HG03095 (cell line): ENCODE data around the gene COBL.

ENCODE experiments used
- ATAC-seq: cut with Tn5 transposase; IDR thresholded peaks from one replicate; pipeline ENCODE4 v1.9.1; 2021; ENCODE audit warnings: moderate library complexity; ENCODE audit not compliant: unreplicated experiment

COBL gene

DNA sequence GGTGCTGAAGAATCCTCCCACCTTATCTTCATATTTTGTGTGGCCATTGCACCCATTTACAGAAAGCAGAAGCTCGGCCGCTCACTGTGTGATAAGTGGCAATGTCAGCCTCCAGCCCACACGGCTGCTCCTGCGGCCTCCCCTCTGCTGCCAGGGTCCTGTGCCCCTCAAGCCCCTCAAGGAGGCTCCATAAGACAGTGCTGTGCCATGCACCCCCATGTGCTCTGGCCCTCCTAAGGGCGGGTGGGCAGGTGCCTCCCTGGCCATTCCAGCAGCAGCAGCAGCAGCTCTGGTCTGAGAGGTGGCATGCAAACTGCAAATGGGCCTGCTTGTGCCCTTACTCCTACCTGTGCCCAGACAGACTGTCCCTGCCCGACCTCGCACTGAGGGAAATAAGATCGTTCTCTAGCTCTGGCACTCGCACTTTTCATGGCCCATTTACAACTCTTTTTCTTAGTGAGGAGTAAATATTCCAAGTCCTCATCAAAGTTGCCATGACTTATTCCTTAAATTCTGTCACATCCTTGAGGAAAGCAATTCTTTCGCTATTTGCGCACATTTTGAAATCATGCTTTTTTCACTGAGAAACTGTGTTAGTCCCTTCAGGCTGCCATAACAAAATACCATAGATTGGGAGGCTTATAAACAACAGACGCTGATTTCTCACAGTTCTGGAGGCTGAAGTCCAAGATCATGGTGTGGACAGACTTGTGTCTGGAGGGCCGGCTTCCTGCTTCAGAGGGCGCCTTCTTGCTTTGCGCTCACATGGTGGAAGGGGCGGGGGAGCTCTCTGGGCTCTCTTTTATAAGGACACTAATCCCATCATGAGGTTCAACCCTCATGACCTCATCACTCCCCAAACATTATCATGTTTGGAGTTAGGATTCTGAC is 187.8 kb downstream of the COBL start:
- no peak for ATAC-seq

DNA sequence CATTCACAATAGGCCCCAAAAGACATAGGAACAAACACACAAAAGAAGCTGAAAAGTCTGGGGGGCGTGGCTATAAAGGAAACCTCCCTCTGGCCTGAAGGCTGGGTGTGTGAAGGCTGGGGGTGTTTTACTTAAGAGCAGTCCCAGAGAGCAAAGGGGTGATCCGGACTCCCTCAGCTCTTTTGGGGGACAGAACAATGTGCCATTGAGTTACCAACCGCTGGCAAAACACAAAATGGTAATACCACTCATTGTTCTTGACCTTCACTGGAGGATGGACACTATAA is 189.0 kb downstream of the COBL start:
- ATAC-seq: no peak

DNA sequence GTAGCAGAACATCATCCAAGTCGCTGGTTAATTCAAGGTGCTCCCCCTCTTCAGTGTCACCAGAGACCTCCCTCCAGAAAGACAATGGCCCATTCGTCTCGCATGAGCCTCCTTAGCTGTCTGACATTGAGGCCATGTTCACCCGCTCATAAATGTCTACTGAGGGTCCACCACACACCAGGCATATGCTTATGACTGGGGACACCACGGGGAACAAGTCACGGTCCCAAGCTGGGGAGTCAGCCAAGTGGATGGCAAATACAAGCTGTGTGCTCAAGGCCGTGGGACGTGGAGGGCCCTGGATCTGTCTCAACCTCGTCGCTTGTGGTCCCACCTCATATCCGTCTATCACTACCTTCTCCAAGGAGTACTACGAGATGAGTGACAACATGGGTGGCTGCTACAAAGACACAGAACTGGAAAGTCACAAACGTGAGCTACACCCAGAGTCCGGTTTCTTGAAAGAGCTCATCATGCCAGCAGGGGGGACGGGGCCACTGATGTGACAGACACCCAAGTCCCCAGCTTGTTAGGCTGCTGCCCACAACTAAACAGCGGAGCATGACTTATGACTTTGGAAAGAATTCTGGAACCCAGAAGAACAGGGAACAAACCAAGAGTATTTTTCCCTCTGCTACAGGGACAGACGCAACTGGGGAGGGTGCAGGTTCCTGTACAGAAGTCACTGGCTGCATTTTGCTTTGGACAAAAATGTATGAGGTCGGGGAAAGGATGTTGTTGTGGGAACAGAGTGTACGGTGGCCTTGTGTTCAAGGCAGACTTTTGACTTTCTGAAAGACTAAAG is 189.6 kb downstream of the COBL start:
- no peak for ATAC-seq

DNA sequence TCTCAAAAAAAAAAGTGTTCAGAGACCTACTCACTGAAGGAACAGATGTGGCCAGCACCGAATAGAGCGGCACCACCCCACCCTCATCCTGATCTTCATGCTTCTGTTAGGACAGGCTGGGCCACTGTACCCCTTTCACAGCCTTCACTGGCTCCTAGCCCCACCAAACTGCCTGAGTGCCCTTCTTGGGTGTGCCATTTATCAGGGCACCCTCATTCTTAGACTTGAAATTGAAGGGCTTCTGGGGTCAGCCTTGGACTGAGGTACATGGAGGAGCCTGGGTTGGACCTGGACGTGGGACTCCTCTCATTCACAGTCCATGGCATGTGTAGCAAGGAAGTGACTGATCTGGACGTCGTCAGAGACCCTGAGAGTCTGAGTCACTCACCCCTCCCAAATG is 190.3 kb downstream of the COBL start:
- ATAC-seq: no peak

DNA sequence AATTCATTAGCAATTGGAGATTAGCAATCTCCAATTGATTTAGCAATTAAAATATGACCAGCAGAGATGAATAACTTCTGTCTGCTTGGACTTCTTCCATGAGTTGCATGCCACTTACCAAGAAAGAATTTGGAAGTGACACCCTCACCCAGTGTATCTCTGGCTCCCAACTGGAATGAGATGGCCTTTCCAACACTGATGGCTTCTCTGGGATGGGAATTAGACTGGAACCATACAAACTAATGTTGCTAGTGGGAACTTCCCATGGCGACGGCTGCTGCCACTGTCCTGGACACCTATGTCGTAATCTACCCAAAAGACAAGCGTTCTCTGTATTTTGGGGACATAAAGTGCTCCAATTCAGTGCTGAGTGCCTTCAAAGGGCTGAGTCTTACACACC is 192.3 kb downstream of the COBL start:
- no peak for ATAC-seq

DNA sequence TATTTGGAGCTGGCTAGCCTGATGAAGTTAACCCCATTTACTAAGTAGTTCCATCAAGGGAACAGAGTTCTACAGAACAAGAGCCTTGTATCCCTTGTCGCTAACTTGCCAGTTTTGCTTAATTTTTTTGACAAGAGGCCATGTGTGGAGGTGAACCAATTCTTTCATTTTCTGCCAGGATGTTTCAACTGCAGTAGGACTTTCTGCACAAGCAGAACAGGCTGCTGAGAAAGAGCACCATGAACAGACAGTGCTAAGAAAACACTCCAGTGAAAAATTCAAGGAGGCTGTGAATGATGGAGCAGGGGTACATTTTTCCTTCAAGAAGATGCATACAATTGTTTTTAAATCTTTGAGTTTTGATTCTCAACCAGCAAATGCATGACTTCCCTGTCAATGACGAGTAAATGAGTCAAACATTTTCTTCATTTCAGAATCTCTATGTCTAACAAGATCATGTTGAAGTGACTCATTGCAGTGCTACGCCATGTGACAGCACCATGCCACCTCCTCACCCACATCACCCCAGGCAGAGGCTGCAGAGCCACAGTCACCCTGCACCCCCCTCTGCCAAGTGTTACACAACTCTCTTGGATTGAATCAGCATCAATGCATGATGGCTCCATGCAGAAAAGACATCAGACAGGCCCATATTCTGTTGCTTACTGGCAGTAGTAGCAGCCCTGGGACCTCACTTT is 193.1 kb downstream of the COBL start:
- ATAC-seq: no peak

DNA sequence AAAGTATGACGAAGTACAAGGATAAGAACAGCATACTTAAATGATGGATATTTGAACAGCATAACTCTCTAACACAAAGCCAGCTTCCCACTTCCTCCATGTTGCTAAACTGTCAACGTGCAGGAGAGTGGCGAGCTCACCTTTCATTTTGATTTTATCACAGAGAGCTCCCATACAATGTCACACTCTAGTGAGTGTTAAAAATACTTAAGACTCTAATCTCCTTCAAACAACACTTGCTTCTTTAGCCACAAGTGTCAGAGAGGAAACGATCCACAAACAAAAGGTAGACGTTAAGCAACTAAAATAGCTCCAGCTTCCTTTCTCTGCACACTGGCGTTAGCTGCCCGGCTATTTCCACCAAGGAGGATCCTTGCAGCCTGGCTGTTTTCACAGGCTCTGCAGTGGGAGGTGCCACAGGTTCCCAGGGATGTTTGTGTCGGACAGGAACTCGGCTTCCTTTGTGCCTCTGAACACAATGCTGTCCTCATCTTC is 194.6 kb downstream of the COBL start:
- ATAC-seq: no peak

DNA sequence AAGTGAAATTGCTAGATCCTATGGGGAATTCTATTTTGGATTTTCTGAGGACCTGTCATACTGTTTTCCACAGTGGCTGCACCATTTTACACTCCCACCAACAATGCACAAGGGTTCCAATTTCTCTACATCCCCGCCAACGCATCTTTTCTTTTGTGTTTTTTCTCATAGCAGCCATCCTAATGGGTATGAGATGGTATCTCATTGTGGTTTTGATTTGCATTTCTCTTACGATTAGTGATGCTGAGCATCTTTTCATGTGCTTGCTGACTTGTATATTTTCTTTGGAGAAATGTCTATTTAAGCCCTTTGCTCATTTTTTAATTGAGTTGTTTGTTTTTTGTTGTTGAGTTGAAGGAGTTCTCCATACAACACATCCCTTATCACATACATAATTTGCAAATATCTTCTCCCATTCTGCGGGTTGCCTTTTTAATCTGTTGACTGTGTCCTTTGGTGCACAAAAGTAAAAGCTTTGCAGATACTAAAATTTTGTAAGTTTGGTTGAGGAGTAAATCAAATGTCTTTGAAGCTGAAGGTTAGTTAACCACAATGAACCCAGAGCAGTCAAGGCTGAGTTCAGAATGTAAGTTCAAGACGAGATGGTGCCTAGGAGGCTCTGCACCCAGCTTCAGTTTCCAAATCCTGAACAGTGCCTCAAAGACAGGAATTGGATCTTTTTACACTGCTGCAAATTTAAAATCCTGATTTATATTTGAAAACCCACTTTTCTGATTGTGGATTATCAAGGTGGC is 195.4 kb downstream of the COBL start:
- no peak for ATAC-seq

DNA sequence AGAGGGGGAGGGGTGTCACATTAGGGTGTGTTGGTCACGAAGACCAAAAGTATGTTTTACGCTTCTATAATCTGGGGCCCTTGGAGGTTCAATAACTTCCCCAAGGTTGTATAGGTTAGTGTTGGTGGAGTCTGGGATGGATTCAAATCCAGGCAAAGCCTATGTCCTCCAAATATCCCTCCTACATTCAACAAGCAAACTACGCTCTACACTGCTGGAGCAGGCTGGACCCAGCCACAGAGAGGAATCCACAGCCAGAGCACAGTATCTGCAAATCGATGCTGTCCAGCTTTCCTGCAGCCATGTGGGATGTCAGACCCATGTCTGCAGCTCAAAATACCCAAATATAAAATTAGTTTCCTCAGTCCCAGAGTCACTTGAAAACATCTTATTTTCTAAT is 198.0 kb downstream of the COBL start:
- ATAC-seq: no peak

DNA sequence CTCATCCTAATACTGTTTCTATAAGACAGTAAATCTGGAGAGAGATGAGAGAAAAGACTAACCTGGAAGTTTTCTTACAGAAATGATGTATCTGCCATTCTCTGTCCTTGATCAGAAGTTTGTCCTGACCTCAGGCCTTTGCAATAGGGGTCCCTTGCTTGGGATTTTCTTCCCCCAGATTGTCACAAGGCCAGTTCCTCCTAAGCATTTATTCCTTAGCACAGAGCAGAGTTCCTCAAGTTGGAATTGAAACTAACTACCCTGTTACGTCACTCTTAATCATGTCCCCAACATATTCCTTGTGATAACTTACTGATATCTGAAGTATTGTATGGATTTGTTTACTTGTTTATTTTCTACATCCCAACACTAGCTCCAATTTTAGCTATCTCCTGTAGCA is 202.1 kb downstream of the COBL start:
- no peak for ATAC-seq

DNA sequence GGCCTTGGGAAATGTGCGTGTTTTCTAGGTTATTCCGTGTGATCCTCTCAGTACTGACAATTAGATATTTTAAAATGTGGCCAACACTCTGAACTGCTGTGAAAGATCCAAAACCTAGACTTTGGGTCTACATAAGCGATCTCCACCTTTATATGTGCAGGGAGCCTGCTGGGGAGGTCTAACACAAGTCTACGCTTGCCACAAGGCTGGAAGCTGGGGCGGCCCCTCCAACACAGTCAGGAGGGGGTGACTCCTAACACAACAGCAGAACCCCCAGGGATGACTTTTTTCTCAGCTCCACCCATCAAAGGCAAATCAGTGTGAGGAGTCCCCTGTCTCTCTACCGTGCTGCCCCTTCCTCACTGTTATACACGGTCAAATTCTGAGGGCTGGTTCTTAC is 202.6 kb downstream of the COBL start:
- no peak for ATAC-seq

DNA sequence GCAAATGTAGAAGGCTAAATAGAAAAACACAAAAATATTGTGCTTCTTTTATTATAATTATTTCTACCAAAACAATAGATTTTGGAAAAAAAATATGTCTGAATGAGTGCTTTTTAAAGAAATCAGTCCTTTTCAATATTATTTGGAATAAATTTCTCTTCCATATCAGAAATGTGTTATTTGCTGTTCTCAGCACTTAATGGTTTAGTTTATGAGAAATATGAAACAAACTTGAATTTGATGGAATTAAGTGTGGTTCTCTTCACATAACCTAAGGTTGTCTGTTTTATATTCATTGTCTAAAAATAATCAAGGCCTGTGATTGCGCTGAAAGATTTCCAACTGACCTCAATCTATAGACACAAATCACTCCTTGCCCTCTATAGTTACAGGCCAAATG is 203.0 kb downstream of the COBL start:
- no peak for ATAC-seq

DNA sequence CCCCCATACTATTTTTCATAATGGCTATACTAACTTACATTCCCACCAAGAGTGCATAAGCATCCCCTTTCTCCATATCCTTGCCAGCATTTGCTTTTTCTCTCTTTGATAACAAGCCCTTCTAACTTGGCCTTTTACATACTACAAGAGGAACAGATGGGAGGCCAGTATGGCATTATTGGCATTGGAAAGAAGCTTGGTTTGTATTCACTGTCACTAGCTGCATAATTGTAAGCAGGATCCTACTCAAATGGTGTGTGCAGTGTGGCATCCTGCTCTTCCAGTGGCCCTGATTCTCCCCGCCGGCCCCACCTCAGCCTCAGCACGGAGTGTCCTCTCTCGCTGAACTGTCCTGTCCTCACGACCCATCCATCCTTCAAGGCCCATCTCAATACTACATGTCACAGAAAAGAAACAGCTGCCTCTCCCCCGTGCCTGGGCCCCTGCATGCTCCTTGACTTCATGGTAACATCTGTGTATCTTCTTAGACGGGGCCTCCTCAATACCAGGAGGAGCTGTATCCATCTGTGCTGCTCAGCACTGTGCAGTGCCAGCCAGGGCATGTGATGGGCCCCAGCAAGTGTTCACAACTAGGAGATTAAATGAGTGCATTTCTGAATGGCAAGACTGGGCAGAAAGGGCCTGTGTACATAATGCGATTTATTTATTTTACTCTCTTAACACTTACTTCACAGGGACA is 205.2 kb downstream of the COBL start:
- ATAC-seq: no peak

DNA sequence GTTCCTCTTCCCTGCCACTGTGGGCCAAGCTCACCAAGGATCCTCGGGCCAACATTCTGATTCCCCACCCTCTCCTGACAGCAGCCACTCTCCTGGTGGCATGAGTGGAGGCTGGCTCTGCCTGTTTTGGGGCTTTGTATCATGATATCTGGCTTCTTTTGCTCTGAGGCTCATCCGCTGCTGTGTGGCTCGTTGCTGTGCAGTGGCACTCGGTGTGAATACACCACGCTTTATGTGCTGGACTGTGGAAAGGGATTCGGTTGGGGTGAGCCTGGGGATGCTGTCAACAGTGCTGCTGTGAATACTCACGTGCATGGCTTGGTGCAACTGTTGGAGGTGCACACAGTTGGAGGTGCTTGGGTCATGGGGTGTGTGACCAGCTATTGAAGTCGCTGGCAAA is 208.5 kb downstream of the COBL start:
- ATAC-seq: no peak

DNA sequence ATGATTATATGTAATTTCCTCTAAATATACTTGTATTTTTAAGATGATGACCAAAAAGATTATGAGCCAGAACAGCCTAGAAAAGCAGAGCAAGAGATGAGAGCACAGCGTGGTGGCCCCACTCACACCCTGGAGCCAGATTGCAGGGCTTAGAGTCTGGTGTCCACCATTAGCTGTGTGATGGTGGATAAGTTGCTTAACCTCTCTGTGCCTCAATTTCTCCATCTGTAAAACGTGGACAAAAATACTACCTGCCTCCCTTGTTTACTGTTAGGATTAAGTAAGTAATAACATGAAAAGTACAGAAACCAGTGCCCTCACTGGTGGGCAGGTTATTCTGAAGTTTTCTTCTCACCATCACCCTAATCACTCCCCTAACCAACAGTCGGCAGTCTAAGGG is 212.3 kb downstream of the COBL start:
- ATAC-seq: no peak

DNA sequence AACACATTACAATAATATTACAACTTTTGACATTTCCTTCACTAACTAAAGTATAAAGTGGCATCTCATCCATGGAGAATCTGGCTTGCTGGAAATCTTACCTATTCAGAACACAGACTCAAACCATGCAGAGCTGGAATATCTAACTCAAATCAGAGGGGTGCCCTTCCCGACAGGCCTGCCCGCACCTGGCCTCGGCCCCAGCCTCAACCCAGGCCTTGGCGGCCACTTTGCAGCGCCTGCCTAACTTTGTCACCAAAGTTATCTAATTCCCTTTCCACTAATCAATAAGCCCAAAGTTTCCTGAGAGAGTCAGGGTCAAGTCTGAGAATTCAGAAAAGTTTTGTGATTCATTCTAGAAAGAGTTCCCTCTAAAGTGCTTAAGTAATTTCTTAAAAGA is 212.9 kb downstream of the COBL start:
- ATAC-seq: no peak

DNA sequence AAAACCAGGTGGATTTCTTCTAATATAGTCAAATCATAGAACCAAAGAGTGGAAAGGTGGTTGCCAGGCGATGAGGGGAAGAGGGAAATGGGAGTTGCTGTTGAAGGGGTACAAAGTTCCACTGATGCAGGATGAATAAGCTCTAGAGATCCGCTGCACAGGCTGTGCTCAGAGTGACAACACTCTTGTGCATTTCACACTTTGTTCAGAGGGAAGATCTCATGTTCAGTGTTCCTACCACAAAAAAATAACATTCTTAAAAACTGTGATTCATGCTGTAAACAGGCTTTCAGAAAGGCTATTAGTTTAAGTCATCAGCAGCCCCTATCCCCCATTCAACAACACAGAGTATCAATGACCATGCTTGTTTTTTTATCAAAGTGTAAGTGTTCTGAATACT is 213.8 kb downstream of the COBL start:
- ATAC-seq: no peak

DNA sequence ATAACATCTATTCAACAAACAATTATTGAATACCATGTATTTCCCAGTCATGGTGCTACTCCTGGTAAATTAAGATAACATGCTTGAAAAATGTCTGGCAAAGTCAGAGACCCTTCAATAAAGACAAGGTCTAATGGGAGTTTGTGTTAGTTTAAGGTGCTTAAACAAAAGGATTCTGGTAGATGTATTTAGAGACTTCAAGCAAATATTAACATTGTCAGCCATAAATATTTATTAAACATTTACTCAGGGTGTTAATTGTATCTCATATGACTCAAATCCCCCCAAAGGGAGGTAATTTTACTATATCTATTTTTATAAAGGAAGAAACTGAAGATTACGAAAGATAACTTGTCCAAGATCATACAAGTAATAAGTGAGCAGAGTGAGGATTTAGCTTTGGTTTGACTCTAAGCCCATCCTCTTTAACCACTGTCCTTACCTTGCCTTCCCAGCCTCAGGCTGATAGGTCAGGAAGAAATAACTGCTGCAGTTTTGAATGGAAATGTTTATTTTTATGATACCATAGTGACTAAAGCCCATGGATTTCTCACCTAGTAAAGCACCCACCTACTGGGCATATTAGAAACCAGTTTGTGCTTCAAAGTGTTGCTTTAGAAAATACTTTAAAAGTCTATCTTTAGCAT is 215.4 kb downstream of the COBL start:
- no peak for ATAC-seq

DNA sequence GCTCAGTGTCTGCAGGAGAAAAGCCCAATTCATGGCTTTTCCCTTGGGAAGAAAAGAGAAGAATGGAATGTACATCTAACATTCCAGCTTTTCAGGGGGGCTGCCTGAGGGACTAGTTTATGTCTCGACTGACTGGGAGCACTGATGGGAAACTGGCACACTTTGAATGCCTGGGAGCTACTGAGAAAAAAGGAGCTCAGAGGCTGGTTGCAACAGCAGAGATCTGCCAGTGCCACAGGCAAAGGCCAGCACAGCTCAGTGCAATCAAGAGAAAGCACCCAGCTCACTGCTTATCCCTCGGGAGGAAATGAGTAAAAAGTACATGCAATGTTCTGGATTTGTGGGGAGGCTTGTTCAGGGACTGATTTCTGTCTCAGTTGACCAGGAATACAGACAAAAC is 226.2 kb downstream of the COBL start:
- no peak for ATAC-seq
